CD4-positive, alpha-beta T cell treated with Interleukin-15 for 1 hour (primary cell): Measurements from ENCODE around the gene KLHL35.

Experiments used
- DNase-seq: peaks from one replicate; pipeline ENCODE4 v3.0.0-alpha.2; 2020

The KLHL35 gene

GRCh38 chr11:75469785-75470405, 36.9 kb upstream of the KLHL35 start:
- DNase-seq, result no peak

- DNase-seq, result no peak
These were observed 35.7 kb upstream of the KLHL35 start for GRCh38 chr11:75468534-75469340.

- no peak for DNase-seq
These were observed 34.9 kb upstream of the KLHL35 start for GRCh38 chr11:75467881-75468280.

GRCh38 chr11:75467311-75467710, 34.3 kb upstream of the KLHL35 start:
- no peak for DNase-seq

- no peak for DNase-seq
These were observed 32.9 kb upstream of the KLHL35 start for GRCh38 chr11:75465701-75466531.

DNA sequence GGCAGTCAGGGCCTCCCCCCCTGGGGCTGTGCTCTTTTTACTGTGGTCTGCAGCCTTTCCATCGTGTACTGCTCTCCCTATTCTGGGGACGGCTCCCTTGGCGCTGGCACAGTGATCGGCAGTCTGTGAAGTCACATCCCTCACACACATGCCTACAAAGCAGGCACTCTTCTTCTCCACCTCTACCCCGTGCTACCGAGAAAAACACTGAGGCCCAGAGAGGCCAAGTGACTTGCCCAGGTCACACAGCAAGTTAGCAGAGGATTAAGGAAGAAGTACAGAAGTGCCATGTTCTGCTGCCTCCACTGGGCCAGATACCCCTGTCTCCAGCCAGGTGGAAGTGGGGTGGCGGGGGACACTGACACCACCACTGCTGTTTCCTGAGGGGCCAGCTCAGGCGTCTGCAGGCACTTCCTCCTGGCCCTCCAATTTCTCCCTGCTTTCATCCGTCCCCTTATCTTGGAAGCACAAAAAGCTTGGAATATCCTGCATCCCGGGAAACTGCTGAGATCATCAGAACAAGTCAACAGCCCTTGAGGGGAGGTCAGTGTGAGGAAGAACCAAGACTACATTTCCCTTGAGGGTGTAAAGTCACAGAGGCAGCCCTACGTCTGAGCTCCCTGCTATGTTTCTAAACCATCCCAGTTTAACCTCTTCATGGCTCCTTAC, 30.2 kb upstream of the KLHL35 start:
- no peak for DNase-seq

DNA sequence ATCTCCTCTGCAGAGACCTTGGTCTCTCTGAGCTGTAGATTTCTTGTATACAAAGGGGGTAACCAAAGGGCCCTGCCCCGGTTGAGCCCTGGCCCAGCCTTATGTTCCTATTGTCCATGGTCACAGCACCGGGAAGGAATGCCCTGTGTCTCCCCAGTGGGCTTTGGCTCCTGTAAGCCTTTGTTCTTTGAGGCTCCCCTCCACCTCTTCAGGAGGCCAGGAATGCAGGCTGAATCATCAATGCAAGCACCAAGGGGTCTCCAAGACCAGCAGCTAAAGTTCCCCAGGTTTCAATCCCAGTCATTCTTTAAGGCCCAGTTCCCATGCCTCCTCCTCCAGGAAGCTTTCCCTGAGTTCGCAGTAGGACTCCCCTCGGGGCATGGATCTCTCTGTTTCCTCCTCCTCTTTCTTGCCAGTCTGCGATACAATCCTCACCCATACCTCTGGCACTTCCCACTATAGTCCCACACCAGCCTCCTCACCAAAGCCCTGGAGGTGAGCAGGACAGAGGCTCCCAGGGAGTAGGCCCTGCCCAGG, 29.2 kb upstream of the KLHL35 start:
- DNase-seq, result no peak

DNA sequence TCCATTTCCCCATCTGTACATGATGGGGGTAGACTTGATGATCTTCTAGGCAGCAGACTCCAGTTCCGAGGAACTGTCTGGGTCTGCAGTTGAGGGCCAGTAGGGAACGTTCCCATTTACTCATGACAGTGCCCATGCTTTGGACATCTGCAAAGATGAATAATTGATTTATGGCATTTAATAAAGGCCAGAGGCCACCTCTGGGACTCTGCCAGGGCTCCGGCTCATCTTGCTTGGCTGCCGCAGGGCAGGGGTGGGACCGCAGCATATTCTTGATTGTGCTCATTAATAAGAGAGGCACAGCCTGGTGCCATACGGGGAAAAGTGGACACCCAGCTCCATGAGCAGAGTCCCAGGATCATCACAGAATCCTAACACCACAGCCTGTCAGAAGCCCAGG, 28.1 kb upstream of the KLHL35 start:
- DNase-seq, result no peak

DNA sequence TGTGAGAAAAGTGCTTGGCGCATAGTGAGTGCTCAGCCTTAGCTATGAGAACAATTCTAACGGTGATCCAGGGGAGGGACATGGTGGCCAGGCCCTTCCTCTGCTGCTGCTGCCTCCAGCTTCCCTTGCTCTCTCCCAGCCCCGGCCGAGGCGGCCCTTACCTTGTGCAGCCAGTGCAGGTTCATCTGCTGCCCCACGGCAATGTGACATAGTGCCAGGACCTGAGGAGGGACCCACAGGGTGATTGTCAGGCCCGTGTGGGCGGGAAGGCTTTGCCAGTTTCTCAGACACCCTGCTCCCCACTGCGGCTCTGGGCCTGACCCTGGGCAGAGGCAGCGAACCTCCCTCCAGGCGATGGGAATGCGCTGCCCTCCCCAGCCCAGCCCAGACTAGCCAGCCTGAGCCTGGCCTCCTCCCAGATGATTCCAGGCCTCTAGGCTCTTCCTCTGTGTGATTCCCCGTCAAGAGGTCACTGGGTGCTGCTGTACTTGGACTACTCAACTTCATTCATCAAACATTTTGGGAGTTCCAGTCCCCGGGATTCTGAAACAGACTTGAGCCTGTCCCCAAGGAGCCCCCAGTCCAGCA, 23.7 kb upstream of the KLHL35 start:
- no peak for DNase-seq

DNA sequence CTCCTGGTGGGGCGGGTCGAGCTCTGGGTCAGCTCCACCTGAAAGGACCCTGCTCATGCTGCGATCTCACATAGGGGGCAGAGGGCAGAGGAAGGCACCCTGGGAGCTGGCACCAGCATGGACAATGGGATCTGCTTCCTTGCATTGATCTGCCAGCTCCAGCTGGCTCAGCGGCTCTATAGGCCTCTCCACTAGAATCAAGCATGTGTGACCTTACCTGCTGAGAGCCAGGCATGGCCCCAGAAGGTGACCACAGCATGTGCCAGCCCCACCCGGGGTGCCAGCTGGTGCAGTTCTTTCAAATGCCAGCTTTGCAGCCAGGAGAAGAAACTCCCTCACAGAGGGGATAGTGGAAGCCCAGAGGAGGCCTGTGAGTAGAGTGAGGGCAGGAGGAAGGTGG, 22.0 kb upstream of the KLHL35 start:
- DNase-seq, result no peak

- no peak for DNase-seq
These were observed 21.1 kb upstream of the KLHL35 start for GRCh38 chr11:75453916-75454655.

GRCh38 chr11:75450826-75451821, 18.1 kb upstream of the KLHL35 start:
- DNase-seq, result no peak

- DNase-seq, result no peak
These were observed 17.2 kb upstream of the KLHL35 start for GRCh38 chr11:75450236-75450635.

DNA sequence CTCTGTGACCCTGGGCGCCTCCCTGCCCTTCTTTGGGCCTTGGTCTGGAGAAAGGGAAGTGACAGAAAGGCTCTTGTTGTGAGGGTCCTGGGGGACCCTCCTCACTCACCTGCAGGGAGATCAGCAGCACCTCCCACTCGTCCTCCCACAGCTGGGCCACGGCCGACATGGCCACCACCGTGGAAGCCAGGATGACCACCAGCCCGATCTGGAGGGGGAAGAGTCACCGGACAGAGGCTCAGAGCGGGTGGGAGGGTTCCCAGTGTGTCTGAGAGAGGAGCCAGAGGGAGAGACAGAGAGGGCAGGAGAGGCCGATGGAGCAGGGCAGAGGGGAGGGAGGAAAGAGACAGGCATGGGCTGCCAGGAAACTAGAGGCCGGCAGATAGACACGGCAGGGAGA, 16.8 kb upstream of the KLHL35 start:
- no peak for DNase-seq

DNA sequence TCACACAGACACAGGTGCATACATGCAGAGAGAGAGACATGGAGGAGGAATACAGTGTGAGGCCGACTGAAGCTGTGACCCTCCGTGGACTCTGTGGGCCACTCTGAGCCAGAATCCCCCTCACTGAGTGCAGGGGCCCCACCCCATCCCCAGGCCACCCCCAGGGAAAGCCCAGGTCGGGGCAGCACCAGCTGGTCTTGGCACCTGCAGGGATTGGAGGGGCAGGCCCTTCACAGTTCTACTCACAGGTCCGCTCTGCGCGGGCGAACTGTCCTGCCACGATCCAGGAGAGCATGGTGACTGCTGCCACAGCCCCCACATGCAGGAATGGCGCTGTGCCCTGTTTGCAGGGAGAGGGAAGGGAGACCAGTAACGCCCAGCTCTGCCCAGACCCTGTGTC, 16.3 kb upstream of the KLHL35 start:
- no peak for DNase-seq

DNA sequence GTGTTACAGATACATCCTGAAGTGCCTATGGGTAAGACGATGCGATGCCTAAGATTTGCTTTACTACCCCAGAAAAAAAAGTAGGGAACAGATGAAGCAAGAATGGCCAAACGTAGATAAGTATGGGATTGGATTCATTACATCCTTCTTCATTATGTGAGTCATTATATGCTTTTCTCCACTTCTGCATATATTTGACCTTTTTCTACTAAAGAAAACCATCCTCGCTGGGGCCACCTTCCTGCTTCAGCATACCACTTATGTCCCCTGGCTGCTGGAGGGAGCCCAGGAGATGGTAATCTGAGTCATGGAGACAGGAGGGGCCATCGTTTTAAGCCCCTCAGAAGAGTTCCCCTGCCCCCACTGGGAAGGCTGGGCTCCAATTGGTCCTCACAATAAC, 14.4 kb upstream of the KLHL35 start:
- no peak for DNase-seq

DNA sequence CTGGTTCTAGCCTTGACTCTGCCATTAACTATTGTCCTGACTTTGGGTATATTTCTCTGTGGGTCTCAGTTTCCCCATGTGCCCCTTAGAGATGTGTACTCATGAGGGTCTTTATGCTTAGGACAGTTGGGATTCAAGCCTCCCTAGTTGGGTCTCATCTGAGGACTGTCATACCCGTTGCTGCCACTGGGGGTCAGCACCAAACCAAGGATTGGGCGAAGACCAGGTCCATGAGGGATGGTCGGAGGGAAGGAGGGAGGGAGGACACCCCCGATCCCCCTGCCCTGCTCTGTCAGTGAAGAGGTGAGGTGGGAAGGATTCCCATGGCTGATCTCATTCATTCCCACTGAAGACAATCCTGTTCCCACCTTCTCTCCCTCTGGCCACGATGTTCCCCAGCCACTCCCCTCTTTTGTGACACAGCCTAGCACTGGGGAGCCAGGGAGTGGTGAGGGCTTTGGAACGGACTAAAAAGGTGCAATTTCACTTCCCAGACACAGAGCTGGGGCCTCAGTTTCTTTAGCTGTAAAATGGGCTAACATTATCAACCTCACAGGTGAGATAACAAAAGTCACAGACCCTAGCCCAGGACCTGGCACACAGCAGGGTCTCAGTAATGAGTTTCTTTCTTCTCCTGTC, 12.4 kb upstream of the KLHL35 start:
- peak; percentile 62 for DNase-seq

DNA sequence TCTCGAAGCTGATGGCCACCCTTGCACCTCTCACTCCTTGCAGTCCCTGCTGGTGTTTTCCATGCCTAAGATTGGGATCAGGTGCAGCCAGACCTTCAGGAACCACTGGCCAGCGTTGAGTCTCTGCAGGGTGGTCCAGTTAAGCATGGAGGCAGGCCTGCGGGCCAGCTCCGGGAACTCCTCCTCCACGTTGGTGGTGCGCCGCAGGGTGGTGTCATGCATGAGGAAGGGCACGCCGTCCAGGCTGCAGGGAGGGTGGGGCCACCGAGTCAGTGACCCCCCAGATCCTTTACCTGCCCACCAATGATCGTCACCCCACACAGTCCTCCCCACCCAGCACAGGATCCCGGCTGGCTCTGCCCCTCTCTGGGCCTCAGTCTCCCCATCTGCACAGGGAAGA, 10.0 kb upstream of the KLHL35 start:
- DNase-seq, result no peak

DNA sequence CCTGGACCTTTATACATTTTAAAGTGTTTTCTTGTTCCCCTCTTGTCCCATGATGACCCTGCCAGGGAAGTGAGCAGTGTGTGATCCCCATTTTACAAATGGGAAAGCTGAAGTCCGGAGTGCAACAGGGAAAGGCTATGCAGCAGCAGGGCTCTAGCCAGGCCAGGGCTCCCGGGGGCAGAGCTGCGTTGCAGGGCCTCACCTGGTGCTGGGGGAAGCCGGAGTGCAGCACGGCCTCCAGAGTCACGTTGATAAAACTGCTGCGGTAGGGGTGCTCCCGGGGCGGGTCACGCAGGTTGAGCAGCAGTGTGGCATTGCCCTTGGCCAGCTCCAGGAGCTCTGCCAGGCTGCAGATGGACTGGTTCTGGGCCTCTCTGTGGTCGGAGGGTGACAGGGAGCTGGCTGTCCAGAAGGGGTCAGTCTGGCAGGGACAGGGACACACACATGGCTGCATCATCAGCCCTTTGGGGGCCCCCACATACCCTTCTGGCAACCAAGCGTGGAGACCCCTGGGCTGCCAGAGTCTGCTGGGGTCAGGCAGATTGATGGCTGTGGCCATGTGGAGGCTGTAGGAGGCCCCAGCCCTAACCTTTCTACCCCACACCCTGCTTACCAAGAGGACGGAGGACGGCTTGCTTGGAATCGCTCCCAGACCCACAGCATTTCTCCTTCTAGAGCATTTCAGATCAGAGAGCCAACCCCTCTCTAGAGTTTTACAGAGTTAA, 9.3 kb upstream of the KLHL35 start:
- DNase-seq, result no peak
